ENCODE measurements around the gene CLEC3B. TPM values are rescaled to one million over a fixed set of nuclear protein-coding genes. Genes with fewer than 3 reads are reported as not detected.
"Not testable (repeated sequence)": the region's sequence is repeated elsewhere in the genome, so short reads cannot be mapped to it uniquely, and the experiment has no call there.

The CLEC3B gene
- total RNA-seq, 1 experiment from 2014 or later, result not detected

DNA sequence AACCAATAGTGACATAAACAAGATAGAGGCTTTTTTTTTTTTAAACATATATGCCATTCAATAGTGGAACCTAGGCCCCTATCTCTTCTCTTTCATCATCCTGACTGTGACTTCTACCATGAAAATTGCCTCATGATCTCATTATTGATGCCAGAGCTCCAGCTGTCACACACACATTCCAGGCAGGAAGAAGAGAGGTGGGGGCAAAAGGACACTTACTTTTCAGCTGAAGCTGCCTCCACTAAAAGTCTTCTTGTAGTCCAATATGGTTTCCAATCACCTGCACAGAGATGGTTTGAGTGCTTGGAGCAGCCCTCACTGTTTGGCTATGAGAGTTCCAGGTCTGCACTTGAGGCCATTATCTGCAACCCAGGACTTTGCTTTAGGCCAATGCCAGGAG, 45.0 kb downstream of the CLEC3B start:
- CTCF ChIA-PET, result no interaction called here
- H3K79me2 ChIP-seq (ENCODE audit: low read depth), result no peaks in the 10 kb centered on the region
- H3K4me2 ChIP-seq, result no peak overlapping the region
- no peak overlapping the region for H3K4me3 ChIP-seq
- intact Hi-C loops (cut with micrococcal nuclease; ENCODE audit: unreplicated experiment), result no loop called here
- no peak overlapping the region for H2AFZ ChIP-seq
- H3K27me3 ChIP-seq (ENCODE audit: insufficient read depth, low read depth), result no peaks in the 10 kb centered on the region
- H3K4me1 ChIP-seq (replicated peaks; ENCODE audit: insufficient read depth), result peaks cover 15% of the 10 kb centered on the region
- H3K9me2 ChIP-seq (ENCODE audit: insufficient read depth), result no peaks in the 10 kb centered on the region
- POLR2A ChIA-PET (ENCODE audit: unreplicated experiment), result no interaction called here
- no peaks in the 10 kb centered on the region for H3F3A ChIP-seq (ENCODE audit: insufficient read depth, low read depth)
- no peak for DNase-seq
- TF ChIP-seq EZH2 (IDR thresholded peaks at IDR 0.05; ENCODE audit: low read depth), result no peak
- TF ChIP-seq, protein P1, sequence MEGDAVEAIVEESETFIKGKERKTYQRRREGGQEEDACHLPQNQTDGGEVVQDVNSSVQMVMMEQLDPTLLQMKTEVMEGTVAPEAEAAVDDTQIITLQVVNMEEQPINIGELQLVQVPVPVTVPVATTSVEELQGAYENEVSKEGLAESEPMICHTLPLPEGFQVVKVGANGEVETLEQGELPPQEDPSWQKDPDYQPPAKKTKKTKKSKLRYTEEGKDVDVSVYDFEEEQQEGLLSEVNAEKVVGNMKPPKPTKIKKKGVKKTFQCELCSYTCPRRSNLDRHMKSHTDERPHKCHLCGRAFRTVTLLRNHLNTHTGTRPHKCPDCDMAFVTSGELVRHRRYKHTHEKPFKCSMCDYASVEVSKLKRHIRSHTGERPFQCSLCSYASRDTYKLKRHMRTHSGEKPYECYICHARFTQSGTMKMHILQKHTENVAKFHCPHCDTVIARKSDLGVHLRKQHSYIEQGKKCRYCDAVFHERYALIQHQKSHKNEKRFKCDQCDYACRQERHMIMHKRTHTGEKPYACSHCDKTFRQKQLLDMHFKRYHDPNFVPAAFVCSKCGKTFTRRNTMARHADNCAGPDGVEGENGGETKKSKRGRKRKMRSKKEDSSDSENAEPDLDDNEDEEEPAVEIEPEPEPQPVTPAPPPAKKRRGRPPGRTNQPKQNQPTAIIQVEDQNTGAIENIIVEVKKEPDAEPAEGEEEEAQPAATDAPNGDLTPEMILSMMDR (conservative IDR thresholded peaks at IDR 0.05), result no peak
- H3K27ac ChIP-seq, result no peak overlapping the region
- H4K20me1 ChIP-seq (ENCODE audit: insufficient read depth), result no peaks in the 10 kb centered on the region
- BruUV-seq (replicated peaks), result no TSS peak
- no peaks in the 10 kb centered on the region for H3K36me3 ChIP-seq (ENCODE audit: low read depth)
- no peaks in the 10 kb centered on the region for H3K9me3 ChIP-seq (ENCODE audit: insufficient read depth, low read depth)

DNA sequence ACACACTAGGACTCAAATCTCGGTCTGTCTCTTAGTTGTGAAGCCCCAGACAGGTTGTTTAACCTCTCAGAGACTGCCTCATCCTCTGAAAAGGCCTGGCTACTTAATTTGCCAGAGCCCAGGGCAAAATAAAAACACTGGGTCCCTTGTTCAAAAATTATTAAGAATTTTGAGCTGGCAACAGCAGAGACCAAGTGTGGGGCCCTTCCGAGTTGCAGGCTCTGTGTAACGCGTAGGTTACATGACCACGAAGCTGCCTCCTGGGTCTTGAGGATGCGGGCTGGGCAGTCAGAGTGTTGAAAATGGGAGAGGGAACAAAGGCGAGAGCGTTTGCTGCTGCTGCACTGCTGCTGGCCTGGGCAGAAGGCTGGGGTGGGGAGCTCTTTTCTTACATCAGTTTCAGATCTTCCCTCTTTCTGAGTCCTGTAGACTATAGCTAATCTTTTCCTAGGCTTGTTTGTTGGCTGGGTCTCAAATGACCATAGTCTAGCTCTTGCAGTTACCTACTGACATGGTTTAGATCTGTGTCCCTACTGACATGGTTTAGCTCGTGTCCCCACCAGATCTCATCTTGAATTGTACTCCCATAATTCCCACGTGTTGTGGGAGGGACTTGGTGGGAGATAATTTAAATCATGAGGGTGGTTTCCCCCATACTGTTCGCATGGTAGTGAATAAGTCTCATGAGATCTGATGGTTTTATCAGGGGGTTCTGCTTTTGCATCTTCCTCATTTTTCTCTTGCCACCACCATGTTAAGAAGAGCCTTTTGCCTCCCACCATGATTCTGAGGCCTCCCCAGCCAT, 49.9 kb downstream of the CLEC3B start:
- POLR2A ChIA-PET (ENCODE audit: unreplicated experiment), result interaction anchor here (0.6 kb wide), 1 partner anchor 14 kb away, joined by 3 read pairs; no protein-coding TSS in a partner anchor
- no TSS peak for BruUV-seq (replicated peaks)
- CTCF ChIA-PET, result interaction anchor here (0.6 kb wide), 1 partner anchor 40 kb away, joined by 10 read pairs; no protein-coding TSS in a partner anchor
- Histone ChIP-seq H3K9me2 (ENCODE audit: insufficient read depth) (no peaks in the 10 kb centered on the region), H3K4me3 (no peak overlapping the region), H2AFZ (no peak overlapping the region), H3K4me2 (no peak overlapping the region), H3K27me3 (ENCODE audit: insufficient read depth, low read depth) (no peaks in the 10 kb centered on the region), H3F3A (ENCODE audit: insufficient read depth, low read depth) (peaks cover 15% of the 10 kb centered on the region; the same call in 1 of the 2 replicates), H3K79me2 (ENCODE audit: low read depth) (no peaks in the 10 kb centered on the region), H3K27ac (no peak overlapping the region), H3K36me3 (ENCODE audit: low read depth) (no peaks in the 10 kb centered on the region), H4K20me1 (ENCODE audit: insufficient read depth) (no peaks in the 10 kb centered on the region), H3K9me3 (ENCODE audit: insufficient read depth, low read depth) (no peaks in the 10 kb centered on the region), H3K4me1 (replicated peaks; ENCODE audit: insufficient read depth) (no peaks in the 10 kb centered on the region)
- no peak for TF ChIP-seq EZH2 (IDR thresholded peaks at IDR 0.05; ENCODE audit: low read depth)
- TF ChIP-seq, protein P1 (conservative IDR thresholded peaks at IDR 0.05), result no peak
- intact Hi-C loops (cut with micrococcal nuclease; ENCODE audit: unreplicated experiment), result no loop called here
- DNase-seq, result no peak

- H3K9me3 ChIP-seq (ENCODE audit: insufficient read depth, low read depth); DNase-seq; H3K4me1 ChIP-seq (replicated peaks; ENCODE audit: insufficient read depth); POLR2A ChIA-PET (ENCODE audit: unreplicated experiment); H3K79me2 ChIP-seq (ENCODE audit: low read depth); BruUV-seq (replicated peaks); H3K9me2 ChIP-seq (ENCODE audit: insufficient read depth); H4K20me1 ChIP-seq (ENCODE audit: insufficient read depth); H3K4me3 ChIP-seq; H3K27me3 ChIP-seq (ENCODE audit: insufficient read depth, low read depth); H2AFZ ChIP-seq; intact Hi-C loops (cut with micrococcal nuclease; ENCODE audit: unreplicated experiment); H3K27ac ChIP-seq; CTCF ChIA-PET; H3K36me3 ChIP-seq (ENCODE audit: low read depth); H3K4me2 ChIP-seq: not testable (repeated sequence)
- peaks cover 21% of the 10 kb centered on the region; the same call in 1 of the 2 replicates for H3F3A ChIP-seq (ENCODE audit: insufficient read depth, low read depth)
These were observed 52.2 kb downstream of the CLEC3B start for GRCh38 chr3:45078256-45078655.

Measured in PC-9 (cell line).